Renal pelvis (tissue), 12 donors: ENCODE results near the gene SAXO1. TPM values are rescaled to one million over a fixed set of nuclear protein-coding genes. Genes with fewer than 3 reads are reported as not detected.
"Not testable (repeated sequence)": the region's sequence is repeated elsewhere in the genome, so short reads cannot be mapped to it uniquely, and the experiment has no call there.

Source experiments
- DNase-seq: peaks from one replicate; pipeline ENCODE4 v3.0.0-alpha.2; 2013
- long read RNA-seq, 16 experiments: transcript quantifications; one replicate each; lab custom pipeline, GENCODE V29; 2026
- polyA plus RNA-seq, 3 donors: library from polyadenylated mRNA; unstranded; fragments of 120-200 nt; gene quantifications; one replicate each; pipeline ENCODE4 v1.2.1, GENCODE V29; 2013; ENCODE audit not compliant: insufficient read length in 3 of 3

Gene SAXO1
- polyA plus RNA-seq = under 1 TPM; 0.14 to 0.25 (median 0.18) TPM
- long read RNA-seq, donor 1 = 0 reads
- long read RNA-seq, donor 2 = 0 reads
- long read RNA-seq, donor 3 = 0 reads
- long read RNA-seq, donor 4 = 0 reads
- long read RNA-seq, donor 5 = 0 reads
- long read RNA-seq, donor 6 = 0 reads
- long read RNA-seq, donor 7 = 0 reads
- long read RNA-seq, donor 8 = 0 reads
- long read RNA-seq, donor 9 = 0 reads
- long read RNA-seq, donor 10 = 0 reads
- long read RNA-seq, donor 11 = 0 reads
- long read RNA-seq, donor 12 = 0 reads
- long read RNA-seq, donor 13 = 0 reads
- long read RNA-seq, donor 14 = 0 reads
- long read RNA-seq, donor 15, partial matches to known transcripts = 14 of 14 reads
- long read RNA-seq, donor 15, other reads (novel, unspliced or antisense) = 0 of 14 reads
- long read RNA-seq, donor 16 = 0 reads

GRCh38 chr9:19033015-19033414 lies at the start of gene SAXO1:
Gene SAXO1, minus strand, starts transcription at chr9:19033209. Its CDS starts 301 bp downstream, at chr9:19032908.
- no peak for DNase-seq

GRCh38 chr9:19074836-19075235 lies 41.8 kb upstream of the SAXO1 start:
- DNase-seq = no peak

DNA sequence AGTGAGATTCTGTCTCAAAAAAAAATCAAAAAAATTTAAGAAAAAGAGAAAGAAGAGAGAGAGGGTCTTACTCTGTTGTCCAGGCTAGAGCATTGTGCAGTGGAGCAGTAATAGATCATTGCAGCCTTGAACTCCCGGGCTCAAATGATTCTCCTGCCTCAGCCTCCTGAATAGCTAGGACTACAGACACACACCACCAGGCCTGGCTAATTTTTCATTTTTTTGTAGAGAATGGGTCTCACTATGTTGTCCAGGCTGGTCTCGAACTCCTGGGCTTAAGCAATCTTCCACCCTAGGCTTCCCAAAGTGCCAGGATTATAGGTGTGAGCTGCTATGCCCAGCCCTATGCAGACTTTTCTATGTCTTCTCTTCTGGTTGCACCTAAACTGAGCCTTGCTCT lies 41.2 kb upstream of the SAXO1 start:
- no peak for DNase-seq

GRCh38 chr9:19057033-19057432 lies 24.0 kb upstream of the SAXO1 start:
- DNase-seq = no peak

DNA sequence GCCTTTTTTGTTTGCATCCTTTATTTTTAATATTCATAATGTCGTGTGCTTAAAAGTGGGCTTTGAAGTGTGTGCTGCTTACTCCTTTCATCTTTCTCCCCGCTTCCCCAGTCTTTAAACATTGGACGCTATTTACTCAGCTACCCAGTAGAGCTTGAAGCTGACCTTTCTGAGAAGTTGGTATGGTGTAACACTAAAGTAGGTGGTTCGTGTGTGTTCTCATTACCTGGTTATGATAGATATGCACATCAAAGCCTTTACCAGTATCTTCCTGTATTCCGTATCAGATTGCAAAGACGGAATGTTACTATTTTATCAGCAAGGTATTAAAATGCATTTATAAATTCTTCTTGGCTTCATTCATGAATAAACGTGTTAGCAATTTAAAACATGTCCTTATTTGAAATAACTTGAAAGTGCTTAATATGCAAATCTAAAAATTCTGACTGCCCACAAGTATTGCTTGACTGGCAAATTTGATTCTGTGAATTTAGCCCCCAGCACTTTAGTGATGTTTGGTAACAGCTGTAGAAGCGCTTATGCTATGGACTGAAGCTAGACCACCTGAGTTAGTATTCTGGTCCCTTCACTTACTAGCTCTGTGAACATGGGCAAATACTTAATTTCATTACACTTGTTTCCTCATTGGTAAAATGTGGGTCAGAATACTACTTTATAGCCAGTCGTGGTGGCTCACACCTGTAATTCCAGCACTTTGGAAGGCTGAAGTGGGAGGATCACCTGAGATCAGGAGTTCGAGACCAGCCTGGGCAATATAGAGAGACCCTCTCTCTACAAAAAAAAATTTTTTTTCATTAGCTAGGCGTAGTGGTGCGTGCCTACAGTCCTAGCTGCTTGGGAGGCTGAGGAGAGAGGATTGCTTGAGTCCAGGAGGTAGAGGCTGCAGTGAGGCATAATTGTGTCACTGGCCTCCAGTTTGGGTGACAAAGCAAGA lies 17.9 kb upstream of the SAXO1 start:
- no peak for DNase-seq

- no peak for DNase-seq
Observed at GRCh38 chr9:19049917-19050636, 17.1 kb upstream of the SAXO1 start.

GRCh38 chr9:19048966-19049916 lies 16.2 kb upstream of the SAXO1 start, which contains the start of gene RRAGA:
Gene RRAGA, plus strand, starts transcription at chr9:19049427. Its CDS starts 233 bp downstream, at chr9:19049660.
- DNase-seq = peak; percentile 97

DNA sequence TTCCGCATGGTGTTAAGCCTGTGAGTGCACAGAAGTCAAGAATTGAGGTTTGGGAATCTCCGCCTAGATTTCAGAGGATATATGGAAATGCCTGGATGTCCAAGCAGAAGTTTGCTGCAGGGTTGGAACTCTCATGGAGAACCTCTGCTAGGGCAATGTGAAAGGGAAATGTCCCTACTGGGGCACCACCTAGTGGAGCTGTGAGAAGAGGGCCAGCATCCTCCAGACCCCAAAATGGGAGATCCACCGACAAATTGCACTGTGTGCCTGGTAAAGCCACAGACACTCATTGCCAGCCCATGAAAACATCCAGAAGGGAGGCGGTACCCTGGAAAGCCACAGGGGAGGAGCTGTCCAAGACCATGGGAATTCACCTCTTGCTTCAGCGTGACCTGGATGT lies 3.6 kb upstream of the SAXO1 start:
- DNase-seq = no peak

GRCh38 chr9:19032406-19032805 lies 603 bp downstream of the SAXO1 start:
- no peak for DNase-seq

- no peak for DNase-seq
Observed at GRCh38 chr9:19030899-19031298, 2.1 kb downstream of the SAXO1 start.

GRCh38 chr9:19028835-19029451 lies 4.1 kb downstream of the SAXO1 start:
- DNase-seq = peak; percentile 72

- DNase-seq = no peak
Observed at GRCh38 chr9:19027825-19028224, 5.2 kb downstream of the SAXO1 start.

- no peak for DNase-seq
Observed at GRCh38 chr9:19026375-19026774, 6.6 kb downstream of the SAXO1 start.

DNA sequence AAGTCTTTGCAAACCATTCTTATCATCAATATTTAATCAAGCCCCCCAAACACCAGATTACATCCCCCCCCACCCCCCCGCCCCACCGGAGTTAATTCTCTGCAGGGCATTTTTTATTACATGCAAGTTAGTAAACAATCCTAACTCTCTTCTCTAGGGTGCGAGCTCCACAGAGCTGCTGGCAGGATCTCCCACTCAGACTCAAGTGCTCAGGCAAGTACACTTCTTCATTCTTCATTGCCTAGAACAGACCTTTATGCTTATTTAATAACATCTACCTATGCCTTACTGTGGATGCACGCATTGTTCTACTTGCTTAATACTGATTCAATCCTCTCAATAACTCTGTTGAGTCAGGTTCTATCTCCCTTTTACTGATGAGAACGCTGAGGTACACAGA lies 9.9 kb downstream of the SAXO1 start:
- DNase-seq = no peak

- DNase-seq = no peak
Observed at GRCh38 chr9:19022206-19022605, 10.8 kb downstream of the SAXO1 start.

DNA sequence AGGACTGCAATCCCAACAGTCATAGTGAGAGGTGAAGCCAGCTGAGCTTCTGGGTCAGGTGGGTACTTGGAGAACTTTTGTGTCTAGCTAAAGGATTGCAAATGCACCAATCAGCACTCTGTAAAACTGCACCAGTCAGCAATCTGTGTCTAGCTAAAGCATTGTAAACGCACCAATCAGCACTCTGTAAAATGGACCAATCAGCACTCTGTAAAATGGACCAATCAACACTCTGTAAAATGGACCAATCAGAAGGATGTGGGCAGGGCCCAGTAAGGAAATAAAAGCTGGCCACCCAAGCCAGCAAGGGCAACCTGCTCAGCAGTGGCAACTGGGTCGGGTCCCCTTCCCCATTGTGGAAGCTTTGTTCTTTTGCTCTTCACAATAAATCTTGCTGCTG lies 11.4 kb downstream of the SAXO1 start:
- not testable (repeated sequence) for DNase-seq

DNA sequence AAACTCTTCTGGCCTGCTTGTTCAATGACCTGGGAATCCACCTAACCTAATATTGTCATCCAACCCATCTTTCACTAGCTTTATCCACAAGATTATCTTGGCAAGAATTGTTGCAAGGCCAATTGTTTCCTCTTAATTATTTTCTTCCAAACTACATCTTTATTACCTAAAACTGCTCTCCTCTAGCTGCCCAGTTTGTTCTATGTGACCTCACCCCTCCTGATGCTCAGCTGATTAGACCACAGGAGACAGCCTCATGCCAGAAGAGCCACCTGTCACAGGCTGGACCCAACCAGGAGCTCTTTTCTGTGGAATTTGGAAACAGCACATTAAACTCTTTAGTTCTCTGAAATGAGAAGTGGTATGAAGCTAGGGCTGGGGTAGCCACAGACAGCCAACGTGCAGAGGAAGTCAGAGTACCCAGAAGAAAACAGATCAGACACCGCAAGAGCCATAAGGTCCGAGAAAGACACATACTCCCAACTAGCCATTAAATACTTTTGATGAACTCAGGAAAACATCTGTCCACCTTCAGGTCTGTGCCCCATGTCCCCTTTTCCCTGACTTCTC lies 12.0 kb downstream of the SAXO1 start:
- no peak for DNase-seq

- DNase-seq = no peak
Observed at GRCh38 chr9:19018201-19018600, 14.8 kb downstream of the SAXO1 start.

DNA sequence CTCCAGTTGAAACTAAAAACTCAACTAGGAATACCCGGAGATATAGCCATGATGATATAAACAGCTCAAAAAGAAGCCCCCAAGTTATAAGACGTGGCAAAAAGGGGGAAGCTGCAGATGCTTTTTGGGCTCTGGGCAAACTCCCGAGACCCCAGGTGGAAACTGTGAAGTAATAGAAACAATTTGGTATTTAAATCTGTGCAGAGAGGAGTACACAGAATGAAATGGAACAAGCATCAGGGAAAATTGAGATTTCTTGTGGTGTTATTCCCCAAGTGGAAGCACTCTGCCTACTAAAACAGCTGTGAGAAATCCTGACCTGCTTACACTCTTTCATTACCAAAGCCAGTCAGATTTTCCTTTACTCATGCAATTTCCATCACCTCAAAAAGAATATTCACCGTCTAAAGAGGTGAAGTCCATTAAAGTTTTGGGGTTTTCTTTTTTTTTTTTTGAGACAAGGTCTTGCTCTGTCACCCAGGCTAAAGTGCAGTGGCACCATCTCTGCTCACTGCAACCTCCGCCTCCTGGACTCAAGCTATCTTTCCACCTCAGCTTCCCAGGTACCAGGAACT lies 23.5 kb downstream of the SAXO1 start:
- no peak for DNase-seq

DNA sequence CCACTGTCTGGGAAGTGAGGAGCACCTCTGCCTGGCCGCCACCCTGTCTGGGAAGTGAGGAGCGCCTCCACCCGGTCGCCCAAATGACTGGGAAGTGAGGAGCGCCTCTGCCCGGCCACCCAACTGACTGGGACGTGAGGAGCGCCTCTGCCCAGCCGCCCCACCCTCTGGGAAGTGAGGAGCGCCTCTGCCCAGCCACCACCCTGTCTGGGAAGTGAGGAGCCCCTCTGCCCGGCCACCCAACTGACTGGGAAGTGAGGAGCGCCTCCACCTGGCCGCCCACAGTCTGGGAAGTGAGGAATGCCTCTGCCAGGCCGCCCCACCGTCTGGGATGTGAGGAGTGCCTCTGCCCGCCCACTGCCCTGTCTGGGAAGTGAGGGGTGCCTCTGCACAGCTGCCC lies 32.9 kb downstream of the SAXO1 start:
- no peak for DNase-seq
